H1 (cell line): ENCODE measurements around the gene TMBIM6. TPM values are rescaled to one million over a fixed set of nuclear protein-coding genes. Genes with fewer than 3 reads are reported as not detected.

ENCODE experiments used
- CTCF ChIA-PET: fragments of 300-600 bp; sonication (Branson Sonifier 250); formaldehyde crosslinking; loops from one replicate; lab custom pipeline; 2021; ENCODE audit not compliant: partially characterized antibody; lab: Charles Lee
- POLR2A ChIA-PET: fragments of 300-600 bp; sonication (Branson Sonifier 250); formaldehyde crosslinking; loops from one replicate; lab custom pipeline; 2021; ENCODE audit warnings: inconsistent platforms; ENCODE audit not compliant: partially characterized antibody; lab: Charles Lee
- DNase-seq, 2 experiments: peaks; one replicate each; pipeline versions ENCODE4 v3.0.0 to v3.0.0-alpha.2; 2010 to 2022; ENCODE audit warnings: low spot score in 2 of 2, low read depth in 1 of 2, mixed read lengths in 1 of 2
- FAIRE-seq: peaks from 2 replicates; lab custom pipeline; 2011; peaks lifted over from hg19 to GRCh38; lab: Jason Lieb, UNC
- H2AFZ ChIP-seq: 2 replicates; pipeline ENCODE4 v1.8.1; 2012; ENCODE audit warnings: low read length, inconsistent platforms
- H2AK5ac ChIP-seq: 2 replicates; pipeline ENCODE4 v1.6.1; 2013; ENCODE audit warnings: low read depth, low read length
- H2BK120ac ChIP-seq: replicated peaks from 2 replicates; pipeline ENCODE3; 2013; ENCODE audit warnings: low read depth, low read length, inconsistent platforms
- H2BK12ac ChIP-seq: 2 replicates; pipeline ENCODE4 v1.6.1; 2013; ENCODE audit warnings: low read depth, low read length
- H2BK15ac ChIP-seq: 2 replicates; pipeline ENCODE4 v1.6.1; 2013; ENCODE audit warnings: low read length
- H2BK20ac ChIP-seq: 2 replicates; pipeline ENCODE4 v1.6.1; 2013; ENCODE audit warnings: low read length
- H2BK5ac ChIP-seq: 2 replicates; pipeline ENCODE4 v1.6.1; 2013; ENCODE audit warnings: low read depth, low read length
- H3K14ac ChIP-seq: 2 replicates; pipeline ENCODE4 v1.6.1; 2013; ENCODE audit warnings: inconsistent platforms; ENCODE audit not compliant: insufficient read length
- H3K18ac ChIP-seq: 2 replicates; pipeline ENCODE4 v1.6.1; 2013; ENCODE audit warnings: low read length; ENCODE audit errors: extremely low read depth
- H3K23ac ChIP-seq: 2 replicates; pipeline ENCODE4 v1.6.1; 2013; ENCODE audit warnings: inconsistent platforms; ENCODE audit not compliant: insufficient read length
- H3K23me2 ChIP-seq: 2 replicates; pipeline ENCODE4 v1.6.1; 2013; ENCODE audit warnings: low read depth, low read length
- H3K27ac ChIP-seq: 2 replicates; pipeline ENCODE4 v1.6.1; 2011; ENCODE audit warnings: low read depth, low read length, inconsistent platforms
- H3K27me3 ChIP-seq, 4 experiments: replicated peaks in 1 of 4; 1 replicate in 1 of 4; 2 replicates in 3 of 4; pipeline versions ENCODE4 v1.6.1 to v1.8.1; 2011 to 2013; ENCODE audit warnings: low read length in 3 of 4, mild to moderate bottlenecking in 3 of 4, inconsistent platforms in 2 of 4, mixed read lengths in 2 of 4, moderate library complexity in 1 of 4; ENCODE audit not compliant: control insufficient read depth in 3 of 4, insufficient read depth in 3 of 4; ENCODE audit errors: extremely low read depth in 1 of 4
- H3K36me3 ChIP-seq, 4 experiments: 2 replicates each; pipeline versions ENCODE4 v1.6.1 to v1.8.1; 2011 to 2013; ENCODE audit warnings: mild to moderate bottlenecking in 4 of 4, low read length in 3 of 4, moderate library complexity in 2 of 4, control low read depth in 1 of 4, inconsistent platforms in 1 of 4; ENCODE audit not compliant: insufficient read depth in 4 of 4, control insufficient read depth in 2 of 4
- H3K4ac ChIP-seq: replicated peaks from 2 replicates; pipeline ENCODE3; 2013; ENCODE audit warnings: low read length, low read depth, mixed read lengths, inconsistent platforms; ENCODE audit not compliant: insufficient read length
- H3K4me1 ChIP-seq, 4 experiments: replicated peaks in 1 of 4; 1 replicate in 1 of 4; 2 replicates in 3 of 4; pipeline versions ENCODE4 v1.6.1 to v1.8.1; 2011 to 2013; ENCODE audit warnings: low read length in 3 of 4, inconsistent platforms in 2 of 4, mixed read lengths in 1 of 4; ENCODE audit not compliant: insufficient read depth in 4 of 4, control insufficient read depth in 3 of 4
- H3K4me2 ChIP-seq, 2 experiments: 2 replicates each; pipeline versions ENCODE4 v1.6.1 to v1.8.1; 2011 to 2013; ENCODE audit warnings: low read depth in 2 of 2, low read length in 2 of 2, control low read depth in 1 of 2, inconsistent platforms in 1 of 2, mild to moderate bottlenecking in 1 of 2; ENCODE audit not compliant: insufficient read depth in 1 of 2
- H3K4me3 ChIP-seq, 4 experiments: fragments of 200-600, 300-600 bp in 1 of 4; sonication (generic), shearing (Covaris generic), sonication (Bioruptor Twin) in 1 of 4; 2 replicates each; pipeline versions ENCODE4 v1.5.1 to v1.8.1; 2011 to 2016; ENCODE audit warnings: low read length in 4 of 4, low read depth in 3 of 4, control low read depth in 2 of 4, inconsistent platforms in 2 of 4, mild to moderate bottlenecking in 2 of 4, mixed read lengths in 1 of 4, moderate library complexity in 1 of 4; ENCODE audit not compliant: insufficient read depth in 2 of 4; ENCODE audit errors: extremely low read depth in 1 of 4
- H3K56ac ChIP-seq: replicated peaks from 2 replicates; pipeline ENCODE3; 2013; ENCODE audit warnings: low read depth, mild to moderate bottlenecking, mixed read lengths, low read length, inconsistent platforms; ENCODE audit not compliant: insufficient read length
- H3K79me1 ChIP-seq: 2 replicates; pipeline ENCODE4 v1.6.1; 2013; ENCODE audit warnings: low read depth, low read length, control low read depth
- H3K79me2 ChIP-seq, 2 experiments: 2 replicates each; pipeline versions ENCODE4 v1.6.1 to v1.8.1; 2012 to 2013; ENCODE audit warnings: low read length in 2 of 2, mild to moderate bottlenecking in 2 of 2, inconsistent platforms in 1 of 2; ENCODE audit not compliant: insufficient read depth in 2 of 2, control insufficient read depth in 1 of 2
- H3K9ac ChIP-seq, 4 experiments: replicated peaks in 1 of 4; 1 replicate in 1 of 4; 2 replicates in 3 of 4; pipeline versions ENCODE4 v1.6.1 to v1.8.1; 2011 to 2013; ENCODE audit warnings: low read depth in 3 of 4, low read length in 3 of 4, control low read depth in 2 of 4, mild to moderate bottlenecking in 2 of 4, moderate library complexity in 2 of 4, inconsistent platforms in 1 of 4; ENCODE audit errors: extremely low read depth in 1 of 4
- H3K9me3 ChIP-seq, 2 experiments: 2 replicates each; pipeline versions ENCODE4 v1.6.1 to v1.8.1; 2012 to 2013; ENCODE audit warnings: mild to moderate bottlenecking in 2 of 2, moderate library complexity in 2 of 2, control low read depth in 1 of 2, inconsistent platforms in 1 of 2, low read depth in 1 of 2, low read length in 1 of 2, mixed read lengths in 1 of 2; ENCODE audit not compliant: insufficient read depth in 2 of 2
- H4K20me1 ChIP-seq, 2 experiments: replicated peaks in 1 of 2; 2 replicates each; pipeline versions ENCODE3 to v1.8.1; 2011 to 2013; ENCODE audit warnings: inconsistent platforms in 2 of 2, low read length in 2 of 2, mild to moderate bottlenecking in 1 of 2; ENCODE audit not compliant: insufficient read depth in 2 of 2, control insufficient read depth in 1 of 2
- H4K5ac ChIP-seq: 2 replicates; pipeline ENCODE4 v1.6.1; 2013; ENCODE audit warnings: low read length, low read depth, mixed read lengths, inconsistent platforms; ENCODE audit not compliant: insufficient read length
- H4K8ac ChIP-seq: 2 replicates; pipeline ENCODE4 v1.8.0; 2013; ENCODE audit warnings: mild to moderate bottlenecking, moderate library complexity, low read length, inconsistent platforms; ENCODE audit not compliant: insufficient read depth; ENCODE audit errors: extremely low read depth
- H4K91ac ChIP-seq: replicated peaks from 2 replicates; pipeline ENCODE3; 2013; ENCODE audit warnings: low read length, mixed read lengths, inconsistent platforms; ENCODE audit not compliant: insufficient read length
- WGBS, 2 experiments: shearing (Covaris generic) in 1 of 2; methylation state at CpG; one replicate each; pipeline versions ENCODE4 v1.1.6 to v1.1.7; 2013 to 2015; ENCODE audit warnings: low lambda C conversion rate in 2 of 2, mixed read lengths in 2 of 2, inconsistent platforms in 1 of 2, low coverage in 1 of 2, missing lambda C conversion rate in 1 of 2; ENCODE audit not compliant: insufficient replicate concordance in 2 of 2, insufficient coverage in 1 of 2, insufficient read length in 1 of 2; ENCODE audit errors: extremely low coverage in 1 of 2, missing lambda C conversion rate in 1 of 2; 5-methylcytosine and 5-hydroxymethylcytosine counted together
- polyA plus RNA-seq, 7 experiments: library from polyadenylated mRNA; depleted of rRNA in 3 of 7; stranded (reverse) in 5 of 7; unstranded in 2 of 7; fragments of >200 nt in 5 of 7; fragments of 200-250 nt in 2 of 7; gene quantifications; 1 replicate in 5 of 7; 2 replicates in 1 of 7; 4 replicates in 1 of 7; pipeline versions ENCODE4 v1.2.1 to v1.2.3, GENCODE V29; 2011 to 2013; ENCODE audit warnings: missing spikeins in 2 of 7, mixed read lengths in 2 of 7
- total RNA-seq: library from RNA; stranded (reverse); fragmentation: NEBNext Ultra II Directional; extraction: Animal tissue kit (Norgen Biotek cat#: 25700); gene quantifications from 2 replicates; pipeline ENCODE4 v1.2.1, GENCODE V29; 2021

The TMBIM6 gene
- total and polyA plus RNA-seq, 2 of the 8 experiments (the other 6 are each of a cell fraction or from before 2014, with no cell fraction given): 423 to 556 TPM

DNA sequence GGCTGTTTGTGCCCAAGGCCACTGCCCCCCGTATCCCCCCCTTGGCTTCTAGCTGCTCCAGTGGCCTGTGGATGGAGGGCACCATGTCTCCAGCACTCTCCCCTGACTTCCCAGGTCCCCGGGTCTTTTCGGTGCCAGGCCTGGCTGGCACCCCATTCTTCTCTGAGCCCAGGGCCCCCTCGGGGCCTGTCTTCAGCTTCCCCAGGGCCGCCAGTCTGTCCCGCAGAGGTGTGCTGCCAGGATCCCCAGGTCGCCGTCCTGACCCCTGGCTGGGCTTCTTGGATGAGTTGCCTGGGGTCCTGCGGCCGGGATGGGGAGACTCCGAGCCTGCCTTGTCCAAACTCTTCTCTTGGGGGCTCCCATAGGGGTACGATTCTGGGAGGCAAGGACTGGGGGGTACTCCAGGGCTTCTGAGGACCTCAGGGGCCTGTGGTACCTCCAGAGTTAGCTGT lies 54.3 kb downstream of the TMBIM6 start:
- Histone ChIP-seq H2AK5ac (no peak overlapping the region), H3K9ac (no peak overlapping the region), H3K23me2 (no peaks in the 10 kb centered on the region), H4K91ac (no peak overlapping the region), H4K8ac (no peak overlapping the region), H2BK120ac (no peak overlapping the region), H3K9me3 (no peaks in the 10 kb centered on the region), H3K4me1 (peaks cover 0 to 3% (median 0%) of the 10 kb centered on the region in 4 experiments; a peak in 1 of 7 replicates), H2BK15ac (no peak overlapping the region), H3K18ac (no peak overlapping the region), H4K5ac (no peak overlapping the region), H4K20me1 (peaks cover 0 to 8% of the 10 kb centered on the region in 2 experiments), H2BK5ac (no peak overlapping the region), H3K56ac (no peak overlapping the region), H3K27me3 (no peaks in the 10 kb centered on the region), H3K23ac (no peak overlapping the region), H3K36me3 (peaks cover 2 to 20% (median 17%) of the 10 kb centered on the region in 4 experiments; a peak in 5 of 8 replicates), H3K4ac (no peak overlapping the region), H3K14ac (no peak overlapping the region), H3K27ac (no peak overlapping the region), H3K4me2 (no peak overlapping the region), H3K79me2 (no peaks in the 10 kb centered on the region), H2BK12ac (no peak overlapping the region), H3K79me1 (no peaks in the 10 kb centered on the region), H2BK20ac (no peak overlapping the region), H2AFZ (no peak overlapping the region), H3K4me3 (no peak overlapping the region)
- ChIA-PET POLR2A (interaction anchor here (0.6 to 3.9 kb wide), 7 partner anchors 10 to 54 kb away, joined by 3 to 14 read pairs (median 6); partner anchors contain the start of genes NCKAP5L and TMBIM6), CTCF (interaction anchor here (0.6 to 8.1 kb wide), 11 partner anchors 9 to 219 kb away, joined by 3 to 54 read pairs (median 5); no protein-coding TSS in a partner anchor)
- FAIRE-seq (no peak), DNase-seq (no peak)
- 91% methylated on average over 9 of the region's 12 CpGs; no CpG with 5 or more reads in 1 of the 2 experiments for WGBS, 2 experiments
